ENCODE results near the gene MTF1.

MTF1 gene

DNA sequence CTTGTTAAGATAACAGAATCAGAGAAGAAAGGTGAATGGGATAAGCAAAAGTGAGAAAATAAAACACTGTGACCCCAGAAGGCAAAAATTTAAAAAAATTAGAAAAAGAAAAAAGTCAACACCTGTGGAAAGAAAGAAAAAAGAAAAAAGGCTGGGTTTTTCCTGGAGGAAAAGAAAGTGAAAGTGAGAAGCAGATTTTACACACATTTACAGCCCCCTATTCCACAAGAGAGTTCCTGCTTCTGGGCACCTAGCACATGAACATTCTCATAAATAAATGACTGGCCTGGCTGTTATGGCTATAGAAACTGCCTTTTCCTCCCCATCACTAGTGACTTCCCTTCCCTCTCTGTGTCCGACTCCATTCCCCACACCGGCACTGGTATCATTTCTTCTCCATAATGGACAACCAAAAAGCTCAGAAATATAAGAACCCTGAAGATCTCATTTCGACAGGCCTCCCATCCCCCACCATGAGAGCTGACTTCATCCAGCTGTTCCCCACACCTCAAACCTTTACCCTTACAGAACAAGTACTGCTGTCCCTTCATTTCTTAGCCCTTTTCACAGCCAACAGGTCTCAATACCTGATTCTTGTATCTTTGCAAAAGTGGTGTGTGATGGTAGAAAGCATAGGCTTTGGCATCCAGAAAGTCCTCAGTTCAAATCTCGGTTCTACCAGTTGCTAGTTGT is 12.6 kb downstream of the MTF1 start:
- H3K4me1 ChIP-seq (ENCODE audit: insufficient read depth, low read length), result no peaks in the 10 kb centered on the region
- no peak overlapping the region for H3K9ac ChIP-seq (ENCODE audit: low read length)
- no peaks in the 10 kb centered on the region for H3K36me3 ChIP-seq (ENCODE audit: insufficient read depth, low read length)
- no peaks in the 10 kb centered on the region for H3K27me3 ChIP-seq (ENCODE audit: control insufficient read depth in 1 of 2, insufficient read depth in 2 of 2, low read length in 2 of 2)
- H3K27ac ChIP-seq (ENCODE audit: low read depth, low read length), result no peak overlapping the region
- H3K4me3 ChIP-seq (ENCODE audit: low read depth in 1 of 2, low read length in 2 of 2), result no peak overlapping the region
- H3K9me3 ChIP-seq (ENCODE audit: low read length), result no peaks in the 10 kb centered on the region

DNA sequence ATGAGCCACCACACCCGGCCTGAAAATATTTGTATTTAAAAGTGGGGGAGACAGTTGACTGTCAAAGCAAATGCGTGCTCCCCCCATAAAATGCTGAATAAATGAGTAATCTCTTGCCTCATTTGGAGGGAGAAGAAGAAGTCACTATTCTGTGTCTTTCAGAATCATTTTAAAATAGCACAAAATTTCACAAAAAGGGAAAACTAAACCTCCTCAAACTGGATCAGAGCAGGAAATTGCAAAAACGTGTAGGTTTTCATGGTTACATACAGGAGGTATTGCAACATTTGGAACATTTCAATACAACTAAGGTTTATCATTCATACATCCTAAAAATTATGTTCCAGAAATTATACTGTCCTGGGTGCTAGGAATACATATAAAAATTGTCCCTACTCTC is 13.6 kb downstream of the MTF1 start:
- no peak overlapping the region for H3K9ac ChIP-seq (ENCODE audit: low read length)
- no peaks in the 10 kb centered on the region for H3K9me3 ChIP-seq (ENCODE audit: low read length)
- H3K4me3 ChIP-seq (ENCODE audit: low read depth in 1 of 2, low read length in 2 of 2), result no peak overlapping the region
- H3K4me1 ChIP-seq (ENCODE audit: insufficient read depth, low read length), result no peaks in the 10 kb centered on the region
- H3K27me3 ChIP-seq (ENCODE audit: control insufficient read depth in 1 of 2, insufficient read depth in 2 of 2, low read length in 2 of 2), result no peaks in the 10 kb centered on the region
- no peak overlapping the region for H3K27ac ChIP-seq (ENCODE audit: low read depth, low read length)
- no peaks in the 10 kb centered on the region for H3K36me3 ChIP-seq (ENCODE audit: insufficient read depth, low read length)

DNA sequence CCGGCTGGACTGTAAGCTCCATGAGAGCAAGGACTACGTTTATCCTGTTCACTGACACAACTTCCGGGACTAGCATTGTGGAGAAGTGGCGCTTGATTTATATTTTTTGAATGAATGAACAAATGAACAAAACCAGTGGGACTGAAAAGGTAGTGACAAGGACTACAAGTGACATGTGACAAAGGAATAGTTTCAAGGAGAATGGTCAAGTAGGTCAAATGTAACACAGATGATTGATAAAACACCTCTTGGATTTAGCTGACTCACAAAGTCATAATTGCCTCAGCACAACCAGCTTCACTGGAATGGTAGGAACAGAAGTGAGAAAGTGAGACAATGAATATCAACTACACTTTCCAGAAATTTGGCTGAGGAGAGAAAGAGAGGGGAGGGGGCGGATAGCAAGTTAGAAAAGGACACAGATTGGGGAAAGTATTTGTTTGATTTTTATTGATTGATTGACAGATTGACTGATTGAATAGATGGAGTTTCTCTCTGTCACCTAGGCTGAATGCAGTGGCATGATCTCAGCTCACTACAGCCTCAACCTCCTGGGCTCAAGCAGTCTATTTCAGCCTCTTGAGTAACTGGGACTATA is 14.2 kb downstream of the MTF1 start:
- H3K4me3 ChIP-seq (ENCODE audit: low read depth in 1 of 2, low read length in 2 of 2), result no peak overlapping the region
- no peak overlapping the region for H3K9ac ChIP-seq (ENCODE audit: low read length)
- no peaks in the 10 kb centered on the region for H3K27me3 ChIP-seq (ENCODE audit: control insufficient read depth in 1 of 2, insufficient read depth in 2 of 2, low read length in 2 of 2)
- H3K4me1 ChIP-seq (ENCODE audit: insufficient read depth, low read length), result no peaks in the 10 kb centered on the region
- H3K36me3 ChIP-seq (ENCODE audit: insufficient read depth, low read length), result no peaks in the 10 kb centered on the region
- H3K9me3 ChIP-seq (ENCODE audit: low read length), result no peaks in the 10 kb centered on the region
- H3K27ac ChIP-seq (ENCODE audit: low read depth, low read length), result no peak overlapping the region

- peaks cover 5% of the 10 kb centered on the region for H3K36me3 ChIP-seq (ENCODE audit: insufficient read depth, low read length)
- no peaks in the 10 kb centered on the region for H3K4me1 ChIP-seq (ENCODE audit: insufficient read depth, low read length)
- H3K9me3 ChIP-seq (ENCODE audit: low read length), result no peaks in the 10 kb centered on the region
- no peak overlapping the region for H3K4me3 ChIP-seq (ENCODE audit: low read depth in 1 of 2, low read length in 2 of 2)
- H3K27ac ChIP-seq (ENCODE audit: low read depth, low read length), result no peak overlapping the region
- no peak overlapping the region for H3K9ac ChIP-seq (ENCODE audit: low read length)
- no peaks in the 10 kb centered on the region for H3K27me3 ChIP-seq (ENCODE audit: control insufficient read depth in 1 of 2, insufficient read depth in 2 of 2, low read length in 2 of 2)
Measured at GRCh38 chr1:37844536-37844935, 14.9 kb downstream of the MTF1 start.

DNA sequence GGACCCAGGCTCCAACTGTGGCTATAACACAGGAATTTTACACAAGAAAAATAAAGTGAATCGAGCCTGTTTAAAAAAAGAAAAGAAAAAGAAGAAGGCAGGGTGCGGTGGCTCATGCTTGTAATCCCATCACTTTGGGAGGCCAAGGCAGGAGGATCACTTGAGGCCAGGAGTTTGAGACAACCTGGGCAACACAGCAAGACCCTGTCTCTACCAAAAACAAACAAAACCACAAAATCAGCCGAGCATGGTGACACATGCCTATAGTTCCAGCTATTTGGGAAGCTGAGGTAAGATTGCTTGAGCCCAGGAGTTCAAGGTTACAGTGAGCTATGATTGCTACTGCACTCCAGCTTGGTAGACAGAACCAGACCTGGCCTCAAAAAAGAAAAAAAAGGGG is 17.7 kb downstream of the MTF1 start:
- no peaks in the 10 kb centered on the region for H3K9me3 ChIP-seq (ENCODE audit: low read length)
- H3K27me3 ChIP-seq (ENCODE audit: control insufficient read depth in 1 of 2, insufficient read depth in 2 of 2, low read length in 2 of 2), result no peaks in the 10 kb centered on the region
- H3K27ac ChIP-seq (ENCODE audit: low read depth, low read length), result no peak overlapping the region
- no peaks in the 10 kb centered on the region for H3K4me1 ChIP-seq (ENCODE audit: insufficient read depth, low read length)
- H3K4me3 ChIP-seq (ENCODE audit: low read depth in 1 of 2, low read length in 2 of 2), result no peak overlapping the region
- no peak overlapping the region for H3K9ac ChIP-seq (ENCODE audit: low read length)
- H3K36me3 ChIP-seq (ENCODE audit: insufficient read depth, low read length), result peaks cover 29% of the 10 kb centered on the region

DNA sequence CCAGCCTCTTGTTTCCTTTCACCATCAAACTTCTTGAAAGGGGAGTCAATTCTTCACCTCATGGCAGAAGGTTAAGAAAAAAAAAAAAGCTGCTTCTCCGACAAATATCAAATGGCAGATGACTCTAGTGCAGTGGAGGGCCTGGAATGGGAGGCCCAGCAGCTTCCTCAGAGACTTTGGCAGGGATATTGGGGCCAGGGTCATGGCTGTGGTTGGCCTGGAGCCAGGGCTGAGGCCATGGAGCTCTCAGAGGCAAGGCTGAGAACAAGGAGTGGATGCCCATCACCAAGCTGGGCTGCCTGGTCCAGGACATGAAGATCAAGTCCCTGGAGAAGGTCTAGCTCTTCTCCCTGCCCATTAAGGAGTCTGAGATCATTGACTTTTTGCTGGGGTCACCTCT is 18.7 kb downstream of the MTF1 start:
- Histone ChIP-seq H3K27me3 (ENCODE audit: control insufficient read depth in 1 of 2, insufficient read depth in 2 of 2, low read length in 2 of 2) (no peaks in the 10 kb centered on the region), H3K9me3 (ENCODE audit: low read length) (no peaks in the 10 kb centered on the region), H3K27ac (ENCODE audit: low read depth, low read length) (no peak overlapping the region), H3K36me3 (ENCODE audit: insufficient read depth, low read length) (peaks cover 29% of the 10 kb centered on the region), H3K9ac (ENCODE audit: low read length) (no peak overlapping the region), H3K4me3 (ENCODE audit: low read depth in 1 of 2, low read length in 2 of 2) (no peak overlapping the region), H3K4me1 (ENCODE audit: insufficient read depth, low read length) (no peaks in the 10 kb centered on the region)

GRCh38 chr1:37839676-37840075 is 19.7 kb downstream of the MTF1 start:
- no peak overlapping the region for H3K4me3 ChIP-seq (ENCODE audit: low read depth in 1 of 2, low read length in 2 of 2)
- peaks cover 38% of the 10 kb centered on the region for H3K36me3 ChIP-seq (ENCODE audit: insufficient read depth, low read length)
- H3K9ac ChIP-seq (ENCODE audit: low read length), result no peak overlapping the region
- H3K27ac ChIP-seq (ENCODE audit: low read depth, low read length), result no peak overlapping the region
- H3K4me1 ChIP-seq (ENCODE audit: insufficient read depth, low read length), result no peaks in the 10 kb centered on the region
- no peaks in the 10 kb centered on the region for H3K9me3 ChIP-seq (ENCODE audit: low read length)
- H3K27me3 ChIP-seq (ENCODE audit: control insufficient read depth in 1 of 2, insufficient read depth in 2 of 2, low read length in 2 of 2), result no peaks in the 10 kb centered on the region

DNA sequence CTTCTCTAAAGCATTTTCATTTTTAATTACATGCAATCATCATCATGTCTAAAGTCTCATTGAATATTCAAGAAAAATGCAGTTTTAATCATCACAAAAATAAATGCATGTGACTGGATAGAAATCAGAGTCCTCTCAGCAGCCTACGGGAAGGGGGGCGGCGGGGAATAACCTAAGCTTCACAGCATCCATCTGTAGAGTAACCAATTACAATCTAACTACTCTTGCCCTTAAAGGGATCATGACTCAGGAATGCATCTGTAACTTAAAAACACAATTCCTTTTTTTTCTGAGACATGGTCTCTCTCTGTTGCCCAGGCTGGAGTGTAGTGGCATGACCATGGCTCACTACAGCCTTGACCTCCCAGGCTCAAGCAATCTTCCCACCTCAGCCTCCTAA is 22.6 kb downstream of the MTF1 start:
- Histone ChIP-seq H3K9ac (ENCODE audit: low read length) (no peak overlapping the region), H3K4me3 (ENCODE audit: low read depth in 1 of 2, low read length in 2 of 2) (no peak overlapping the region), H3K36me3 (ENCODE audit: insufficient read depth, low read length) (peaks cover 51% of the 10 kb centered on the region)

DNA sequence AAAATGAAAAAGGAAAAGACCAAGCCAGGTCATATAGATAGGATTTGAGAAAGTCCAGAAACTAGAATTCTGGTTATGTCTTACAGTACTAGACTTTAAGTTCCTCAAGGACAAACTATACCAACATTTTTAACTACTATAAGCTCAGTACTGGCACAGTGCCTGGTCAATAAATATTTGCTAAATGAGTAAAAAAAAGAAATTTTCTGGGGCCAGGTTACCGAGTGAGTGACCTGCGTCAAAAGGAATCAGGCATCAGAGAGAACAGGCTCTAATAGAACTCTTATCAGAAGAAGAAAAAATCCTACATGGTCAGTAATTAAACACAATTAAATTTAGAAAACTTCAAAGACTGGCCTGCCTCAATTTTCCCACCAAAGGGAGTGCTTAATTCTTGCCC is 27.6 kb downstream of the MTF1 start:
- Histone ChIP-seq H3K27ac (ENCODE audit: low read depth, low read length) (no peak overlapping the region), H3K36me3 (ENCODE audit: insufficient read depth, low read length) (peaks cover 36% of the 10 kb centered on the region), H3K9ac (ENCODE audit: low read length) (no peak overlapping the region), H3K4me3 (ENCODE audit: low read depth in 1 of 2, low read length in 2 of 2) (no peak overlapping the region), H3K9me3 (ENCODE audit: low read length) (no peaks in the 10 kb centered on the region), H3K27me3 (ENCODE audit: control insufficient read depth in 1 of 2, insufficient read depth in 2 of 2, low read length in 2 of 2) (no peaks in the 10 kb centered on the region), H3K4me1 (ENCODE audit: insufficient read depth, low read length) (no peaks in the 10 kb centered on the region)

More for the DNA sequence above, 22.6 kb downstream of the MTF1 start:
- H3K9me3 ChIP-seq (ENCODE audit: low read length), result no peaks in the 10 kb centered on the region
- H3K27me3 ChIP-seq (ENCODE audit: control insufficient read depth in 1 of 2, insufficient read depth in 2 of 2, low read length in 2 of 2), result no peaks in the 10 kb centered on the region
- no peak overlapping the region for H3K27ac ChIP-seq (ENCODE audit: low read depth, low read length)
- H3K4me1 ChIP-seq (ENCODE audit: insufficient read depth, low read length), result no peaks in the 10 kb centered on the region

- Histone ChIP-seq H3K36me3 (ENCODE audit: insufficient read depth, low read length) (peaks cover 37% of the 10 kb centered on the region), H3K9me3 (ENCODE audit: low read length) (no peaks in the 10 kb centered on the region), H3K4me1 (ENCODE audit: insufficient read depth, low read length) (no peaks in the 10 kb centered on the region), H3K27ac (ENCODE audit: low read depth, low read length) (no peak overlapping the region), H3K27me3 (ENCODE audit: control insufficient read depth in 1 of 2, insufficient read depth in 2 of 2, low read length in 2 of 2) (no peaks in the 10 kb centered on the region), H3K4me3 (ENCODE audit: low read depth in 1 of 2, low read length in 2 of 2) (no peak overlapping the region), H3K9ac (ENCODE audit: low read length) (no peak overlapping the region)
Measured at GRCh38 chr1:37831109-37831508, 28.3 kb downstream of the MTF1 start.

- H3K36me3 ChIP-seq (ENCODE audit: insufficient read depth, low read length), result peaks cover 25% of the 10 kb centered on the region
- no peaks in the 10 kb centered on the region for H3K27me3 ChIP-seq (ENCODE audit: control insufficient read depth in 1 of 2, insufficient read depth in 2 of 2, low read length in 2 of 2)
- H3K27ac ChIP-seq (ENCODE audit: low read depth, low read length), result no peak overlapping the region
- H3K9me3 ChIP-seq (ENCODE audit: low read length), result no peaks in the 10 kb centered on the region
- no peaks in the 10 kb centered on the region for H3K4me1 ChIP-seq (ENCODE audit: insufficient read depth, low read length)
- no peak overlapping the region for H3K9ac ChIP-seq (ENCODE audit: low read length)
- no peak overlapping the region for H3K4me3 ChIP-seq (ENCODE audit: low read depth in 1 of 2, low read length in 2 of 2)
Measured at GRCh38 chr1:37828410-37829074, 30.9 kb downstream of the MTF1 start.

GRCh38 chr1:37825506-37825905 is 33.9 kb downstream of the MTF1 start:
- Histone ChIP-seq H3K27me3 (ENCODE audit: control insufficient read depth in 1 of 2, insufficient read depth in 2 of 2, low read length in 2 of 2) (no peaks in the 10 kb centered on the region), H3K4me1 (ENCODE audit: insufficient read depth, low read length) (no peaks in the 10 kb centered on the region), H3K4me3 (ENCODE audit: low read depth in 1 of 2, low read length in 2 of 2) (no peak overlapping the region), H3K27ac (ENCODE audit: low read depth, low read length) (no peak overlapping the region), H3K36me3 (ENCODE audit: insufficient read depth, low read length) (peaks cover 34% of the 10 kb centered on the region), H3K9ac (ENCODE audit: low read length) (no peak overlapping the region), H3K9me3 (ENCODE audit: low read length) (no peaks in the 10 kb centered on the region)
